CD14-positive monocyte (primary cell): ENCODE results near the gene CPEB4. TPM values are rescaled to one million over a fixed set of nuclear protein-coding genes. Genes with fewer than 3 reads are reported as not detected.

Source experiments
- DNase-seq, 3 donors: peaks; one replicate each; pipeline ENCODE4 v3.0.0-alpha.2; 2011 to 2022
- H2AFZ ChIP-seq: 2 replicates; pipeline ENCODE4 v1.6.0; 2012; ENCODE audit warnings: mild to moderate bottlenecking, low read depth, low read length, inconsistent platforms; ENCODE audit not compliant: insufficient read depth, poor library complexity, severe bottlenecking
- H3K27ac ChIP-seq, 2 donors: 1 replicate in 1 of 2; 2 replicates in 1 of 2; pipeline ENCODE4 v1.5.1; 2012 to 2013; ENCODE audit warnings: low read length in 2 of 2, control low read depth in 1 of 2, inconsistent platforms in 1 of 2, low read depth in 1 of 2, mild to moderate bottlenecking in 1 of 2
- H3K27me3 ChIP-seq, 2 donors: one replicate each; pipeline versions ENCODE4 v1.6.0 to v1.6.1; 2011 to 2013; ENCODE audit warnings: low read length in 2 of 2; ENCODE audit not compliant: control insufficient read depth in 2 of 2, insufficient read depth in 2 of 2
- H3K36me3 ChIP-seq, 2 donors: replicated peaks in 1 of 2; 1 replicate in 1 of 2; 2 replicates in 1 of 2; pipeline versions ENCODE4 v1.5.1 to v1.6.1; 2012 to 2013; ENCODE audit warnings: low read length in 2 of 2, control low read depth in 1 of 2, inconsistent platforms in 1 of 2, mild to moderate bottlenecking in 1 of 2; ENCODE audit not compliant: insufficient read depth in 2 of 2, control insufficient read depth in 1 of 2
- H3K4me1 ChIP-seq, 2 donors: 1 replicate in 1 of 2; 2 replicates in 1 of 2; pipeline versions ENCODE4 v1.5.1 to v1.6.1; 2012 to 2013; ENCODE audit warnings: low read length in 2 of 2, control low read depth in 1 of 2, inconsistent platforms in 1 of 2, mild to moderate bottlenecking in 1 of 2, moderate library complexity in 1 of 2; ENCODE audit not compliant: insufficient read depth in 2 of 2, control insufficient read depth in 1 of 2
- H3K4me2 ChIP-seq: replicated peaks from 2 replicates; pipeline ENCODE3; 2012; ENCODE audit warnings: low read length, moderate library complexity, mild to moderate bottlenecking; ENCODE audit not compliant: poor library complexity, severe bottlenecking; ENCODE audit errors: extremely low read depth
- H3K4me3 ChIP-seq, 3 experiments: fragments of 200-600 bp in 1 of 3; sonication (generic) in 1 of 3; replicated peaks in 1 of 3; 1 replicate in 2 of 3; 2 replicates in 1 of 3; pipeline ENCODE4 v1.5.1; 2011 to 2013; ENCODE audit warnings: low read length in 3 of 3, mild to moderate bottlenecking in 3 of 3, control low read depth in 2 of 3, low read depth in 2 of 3, inconsistent platforms in 1 of 3, moderate library complexity in 1 of 3
- H3K79me2 ChIP-seq: 2 replicates; pipeline ENCODE4 v1.6.0; 2012; ENCODE audit warnings: mild to moderate bottlenecking, control low read depth, inconsistent platforms, low read length, moderate library complexity; ENCODE audit not compliant: insufficient read depth
- H3K9ac ChIP-seq: 2 replicates; pipeline ENCODE4 v1.6.0; 2017; ENCODE audit warnings: low read length, mild to moderate bottlenecking; ENCODE audit not compliant: insufficient read depth, poor library complexity, severe bottlenecking
- H3K9me3 ChIP-seq, 2 donors: replicated peaks in 1 of 2; 1 replicate in 1 of 2; 2 replicates in 1 of 2; pipeline versions ENCODE4 v1.5.1 to v1.6.1; 2012 to 2013; ENCODE audit warnings: low read length in 2 of 2, control low read depth in 1 of 2; ENCODE audit not compliant: control insufficient read depth in 1 of 2, insufficient read depth in 1 of 2
- H4K20me1 ChIP-seq: 2 replicates; pipeline ENCODE4 v1.6.0; 2012; ENCODE audit warnings: mild to moderate bottlenecking, low read length, control low read depth, moderate library complexity; ENCODE audit not compliant: insufficient read depth
- H3K27ac Mint-ChIP-seq, 7 donors: one replicate each; pipeline ENCODE4 v1.8.0; 2020; ENCODE audit warnings: mild to moderate bottlenecking in 7 of 7, mixed read lengths in 7 of 7, moderate library complexity in 6 of 7, inconsistent platforms in 2 of 7
- H3K27me3 Mint-ChIP-seq, 3 donors: one replicate each; pipeline ENCODE4 v1.8.0; 2021 to 2022; ENCODE audit warnings: low read depth in 3 of 3, mild to moderate bottlenecking in 3 of 3, mixed read lengths in 3 of 3, moderate library complexity in 3 of 3, inconsistent platforms in 1 of 3
- H3K36me3 Mint-ChIP-seq, 2 donors: one replicate each; pipeline ENCODE4 v1.8.0; 2020; ENCODE audit warnings: mixed read lengths in 2 of 2, inconsistent platforms in 1 of 2, mild to moderate bottlenecking in 1 of 2
- H3K4me1 Mint-ChIP-seq: one replicate; pipeline ENCODE4 v1.8.0; 2020; ENCODE audit warnings: mild to moderate bottlenecking, mixed read lengths
- H3K4me3 Mint-ChIP-seq, 2 donors: one replicate each; pipeline ENCODE4 v1.8.0; 2020; ENCODE audit warnings: mild to moderate bottlenecking in 2 of 2, mixed read lengths in 2 of 2, moderate library complexity in 1 of 2
- H3K9me3 Mint-ChIP-seq, 7 donors: one replicate each; pipeline ENCODE4 v1.8.0; 2020 to 2022; ENCODE audit warnings: mixed read lengths in 7 of 7, mild to moderate bottlenecking in 6 of 7, moderate library complexity in 6 of 7, inconsistent platforms in 2 of 7
- WGBS: methylation state at CpG from one replicate; pipeline ENCODE4 v1.1.5; 2013; ENCODE audit warnings: missing lambda C conversion rate; ENCODE audit not compliant: insufficient coverage; 5-methylcytosine and 5-hydroxymethylcytosine counted together
- intact Hi-C, 2 donors: fragments of 100-400 bp; cut with micrococcal nuclease; formaldehyde crosslinking; loops; one replicate each; pipeline versions ENCODE4 v1.15.0 to v1.15.1; 2023
- polyA plus RNA-seq, 3 donors: library from polyadenylated mRNA; depleted of rRNA in 1 of 3; unstranded in 2 of 3; stranded (reverse) in 1 of 3; fragments of 300-500 nt in 2 of 3; fragments of >200 nt in 1 of 3; fragmentation: Illumina TruSeq in 2 of 3; gene quantifications; 1 replicate in 2 of 3; 2 replicates in 1 of 3; pipeline ENCODE4 v1.2.3, GENCODE V29; 2012 to 2021
- TF ChIP-seq, protein P1 (sequence below): fragments of 200-600 bp; IDR thresholded peaks from one replicate; pipeline ENCODE4 v1.8.0; 2022; ENCODE audit warnings: antibody characterized with exemption, mild to moderate bottlenecking

The CPEB4 gene
- polyA plus RNA-seq, 3 donors: 10.7 to 27.3 (median 13.9) TPM

DNA sequence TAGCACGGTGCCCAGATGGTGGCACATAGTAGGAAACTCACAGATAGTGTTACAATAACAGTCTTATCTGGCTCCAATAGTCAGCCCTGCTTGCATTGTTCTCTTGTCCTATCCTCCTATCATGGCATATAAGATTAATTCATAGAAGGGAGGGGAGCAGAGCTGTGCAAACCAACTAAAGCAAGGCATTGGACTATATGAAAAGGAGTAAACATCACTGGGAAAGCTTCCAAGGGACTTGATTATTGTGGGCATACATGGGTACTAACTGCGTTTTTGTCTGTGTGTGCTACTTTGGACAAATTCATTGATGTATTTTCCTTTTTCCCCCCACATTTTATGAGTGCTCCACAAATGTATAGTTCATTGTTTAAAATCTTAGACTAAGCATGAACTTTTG is 57.0 kb downstream of the CPEB4 start:
- H3K9me3 Mint-ChIP-seq: no peaks in the 10 kb centered on the region

DNA sequence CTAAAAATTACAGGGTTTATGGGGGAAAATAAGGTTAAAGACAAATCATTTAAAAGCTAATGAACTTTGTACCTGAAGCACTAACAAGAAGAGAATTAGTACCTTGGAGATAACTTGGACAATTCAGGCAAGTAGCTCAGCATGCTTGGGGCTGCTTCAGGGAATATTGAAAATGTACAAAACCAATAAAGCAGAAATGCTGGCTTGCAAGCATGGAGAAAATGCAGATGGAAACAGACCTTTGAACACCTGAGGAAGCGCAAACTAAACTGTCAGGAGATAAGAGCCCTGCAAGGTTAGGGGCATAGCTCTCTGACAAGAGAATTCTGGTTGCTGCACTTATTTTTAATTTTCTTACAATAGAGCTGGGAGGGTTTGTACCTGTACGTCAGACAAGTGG is 58.2 kb downstream of the CPEB4 start:
- Histone ChIP-seq H3K4me3 (no peak overlapping the region), H3K9ac (no peak overlapping the region), H2AFZ (no peak overlapping the region), H3K9me3 (no peaks in the 10 kb centered on the region), H3K79me2 (peaks cover 23% of the 10 kb centered on the region), H4K20me1 (peaks cover 49% of the 10 kb centered on the region), H3K36me3 (peaks cover 72 to 73% of the 10 kb centered on the region in 2 donors), H3K27me3 (no peaks in the 10 kb centered on the region), H3K4me2 (no peak overlapping the region), H3K4me1 (peaks cover 14 to 17% of the 10 kb centered on the region in 2 donors), H3K27ac (no peak overlapping the region)
- Mint-ChIP-seq H3K9me3 (no peaks in the 10 kb centered on the region), H3K36me3 (peaks cover 58 to 70% of the 10 kb centered on the region in 2 donors), H3K4me3 (no peak overlapping the region), H3K4me1 (peaks cover 17% of the 10 kb centered on the region), H3K27me3 (peaks cover 0 to 3% (median 1%) of the 10 kb centered on the region in 3 donors), H3K27ac (no peak overlapping the region)
- DNase-seq: no peak
- intact Hi-C loops: no loop called here
- TF ChIP-seq, protein P1, sequence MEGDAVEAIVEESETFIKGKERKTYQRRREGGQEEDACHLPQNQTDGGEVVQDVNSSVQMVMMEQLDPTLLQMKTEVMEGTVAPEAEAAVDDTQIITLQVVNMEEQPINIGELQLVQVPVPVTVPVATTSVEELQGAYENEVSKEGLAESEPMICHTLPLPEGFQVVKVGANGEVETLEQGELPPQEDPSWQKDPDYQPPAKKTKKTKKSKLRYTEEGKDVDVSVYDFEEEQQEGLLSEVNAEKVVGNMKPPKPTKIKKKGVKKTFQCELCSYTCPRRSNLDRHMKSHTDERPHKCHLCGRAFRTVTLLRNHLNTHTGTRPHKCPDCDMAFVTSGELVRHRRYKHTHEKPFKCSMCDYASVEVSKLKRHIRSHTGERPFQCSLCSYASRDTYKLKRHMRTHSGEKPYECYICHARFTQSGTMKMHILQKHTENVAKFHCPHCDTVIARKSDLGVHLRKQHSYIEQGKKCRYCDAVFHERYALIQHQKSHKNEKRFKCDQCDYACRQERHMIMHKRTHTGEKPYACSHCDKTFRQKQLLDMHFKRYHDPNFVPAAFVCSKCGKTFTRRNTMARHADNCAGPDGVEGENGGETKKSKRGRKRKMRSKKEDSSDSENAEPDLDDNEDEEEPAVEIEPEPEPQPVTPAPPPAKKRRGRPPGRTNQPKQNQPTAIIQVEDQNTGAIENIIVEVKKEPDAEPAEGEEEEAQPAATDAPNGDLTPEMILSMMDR: no peak
- WGBS: 100% methylated on average over 1 of the region's 2 CpGs

More for the DNA sequence above, 57.0 kb downstream of the CPEB4 start:
- Mint-ChIP-seq H3K36me3 (peaks cover 53 to 65% of the 10 kb centered on the region in 2 donors), H3K27ac (no peak overlapping the region), H3K4me3 (no peak overlapping the region), H3K27me3 (peaks cover 0 to 3% (median 1%) of the 10 kb centered on the region in 3 donors), H3K4me1 (peaks cover 26% of the 10 kb centered on the region)
- intact Hi-C loops: no loop called here
- H3K79me2 ChIP-seq: peaks cover 34% of the 10 kb centered on the region
- peaks cover 61 to 62% of the 10 kb centered on the region in 2 donors for H3K36me3 ChIP-seq
- H3K27ac ChIP-seq: no peak overlapping the region
- no peaks in the 10 kb centered on the region for H3K9me3 ChIP-seq
- H2AFZ ChIP-seq: no peak overlapping the region
- TF ChIP-seq, protein P1: no peak
- H3K4me1 ChIP-seq: peaks cover 19 to 29% of the 10 kb centered on the region in 2 donors
- whole genome bisulfite sequencing: no CpG with 5 or more reads among the region's 2 CpGs
- no peak overlapping the region for H3K9ac ChIP-seq
- no peak overlapping the region for H3K4me2 ChIP-seq
- no peak overlapping the region for H3K4me3 ChIP-seq
- no peaks in the 10 kb centered on the region for H3K27me3 ChIP-seq
- H4K20me1 ChIP-seq: peaks cover 60% of the 10 kb centered on the region
- no peak for DNase-seq
